Left ventricle myocardium superior (tissue), 1 donor: Measurements from ENCODE around the gene RPL35. TPM values are rescaled to one million over a fixed set of nuclear protein-coding genes. Genes with fewer than 3 reads are reported as not detected.

ENCODE experiments used
- ATAC-seq: fragments of 200-7000 bp; cut with Tn5 transposase; one replicate; pipeline ENCODE4 v1.9.1; 2020; ENCODE audit warnings: mild to moderate bottlenecking, moderate library complexity
- DNase-seq: peaks from one replicate; pipeline ENCODE4 v3.0.0-alpha.2; 2020
- intact Hi-C: fragments of 100-400 bp; cut with micrococcal nuclease; formaldehyde crosslinking; loops from one replicate; pipeline ENCODE4 v1.11.0; 2022
- long read RNA-seq: library from polyadenylated mRNA; unstranded; transcript quantifications from one replicate; pipeline ENCODE4 v2.0.0, GENCODE V29; 2021
- total RNA-seq: library from RNA; stranded (reverse); fragmentation: NEBNext Ultra II Directional; extraction: Animal tissue kit (Norgen Biotek cat#: 25700); gene quantifications from one replicate; pipeline ENCODE4 v1.2.1, GENCODE V29; 2021
- donor health status: DM: no; HTN: yes; CAD: no; lungs with severe emphysema.

The RPL35 gene
- total RNA-seq, result 676 TPM
- long read RNA-seq, transcript RPL35-203 (3 exons, 785 nt), result minor isoform, 23 of 393 reads
- long read RNA-seq, transcript RPL35-201 (4 exons, 455 nt), result major isoform, 352 of 393 reads
- long read RNA-seq, partial matches to known transcripts, result 18 of 393 reads
- long read RNA-seq, other reads (novel, unspliced or antisense), result 0 of 393 reads

DNA sequence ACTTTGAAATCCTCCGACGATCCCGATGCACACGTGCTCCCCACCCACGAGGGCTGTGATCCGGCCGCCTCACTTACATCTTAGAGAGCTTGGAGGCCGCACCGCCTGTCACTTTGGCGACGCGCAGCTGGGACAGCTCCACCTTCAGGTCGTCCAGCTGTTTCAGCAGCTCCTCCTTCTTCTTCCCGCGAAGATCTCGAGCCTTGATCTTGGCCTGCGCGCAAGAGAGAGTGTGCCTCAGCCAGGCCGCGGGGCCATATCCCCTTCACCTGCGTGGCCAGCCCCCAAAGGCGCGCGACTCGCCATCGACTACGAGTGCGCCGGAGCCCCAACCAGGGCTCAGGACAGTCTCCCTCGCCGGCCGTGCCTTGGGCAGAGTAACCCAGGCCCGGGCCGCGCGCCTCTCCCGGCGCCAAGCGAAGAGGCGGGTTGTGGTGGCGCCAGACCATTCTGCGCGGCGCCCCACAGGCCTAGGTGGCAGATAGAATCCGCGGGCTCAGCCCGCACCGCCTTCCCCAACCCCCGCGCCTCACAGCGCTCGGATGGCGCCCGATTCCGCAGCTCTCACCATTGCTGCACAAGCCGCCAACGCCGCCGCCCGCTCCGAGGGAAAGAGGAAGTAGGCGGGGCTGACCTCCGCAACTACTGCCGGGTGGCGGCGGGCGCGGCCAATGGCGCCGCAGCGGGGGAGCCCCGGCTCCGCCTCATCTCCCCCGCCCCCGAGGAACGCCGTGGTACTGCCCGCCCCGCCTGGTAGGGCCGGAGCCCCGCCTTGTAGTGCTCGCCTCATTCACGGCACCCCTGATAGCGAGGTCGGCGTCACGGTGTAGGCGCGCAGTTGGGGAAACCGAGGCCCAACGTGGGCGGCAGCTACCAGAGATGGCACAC, at the start of gene RPL35, which contains the start of gene ARPC5L:
Gene RPL35, minus strand, starts transcription at position 616 of the 888 bp plus-strand sequence. Its CDS starts 45 bp downstream, at position 571.
Gene ARPC5L, plus strand, starts transcription at position 789 of the 888 bp plus-strand sequence. CDS start 7,161 bp downstream, outside the sequence.
- DNase-seq, result peak; percentile 96
- intact Hi-C loops, result no loop called here
- peak; percentile 95 for ATAC-seq

GRCh38 chr9:124908098-124908497, 46.3 kb upstream of the RPL35 start:
- no peak for DNase-seq
- intact Hi-C loops, result no loop called here
- ATAC-seq, result no peak

DNA sequence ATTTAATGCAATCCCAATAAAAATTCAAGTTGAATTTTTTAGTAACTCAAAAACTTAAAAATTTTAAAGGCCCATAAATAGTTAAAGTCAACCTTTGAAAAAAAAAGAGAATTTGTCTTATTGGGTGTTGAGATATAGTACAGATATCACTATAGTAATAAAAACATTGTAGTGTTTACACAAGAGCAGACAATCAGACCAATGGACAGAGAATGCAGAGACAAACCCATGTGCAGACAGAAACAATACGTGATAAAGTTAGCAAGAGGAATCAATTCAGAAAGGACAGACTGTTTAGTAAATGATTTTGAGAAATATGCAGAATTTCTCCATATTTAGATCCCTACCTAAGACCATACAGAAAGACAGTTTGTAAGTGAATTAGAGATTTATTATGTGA, 45.2 kb upstream of the RPL35 start:
- ATAC-seq (no peak), DNase-seq (no peak)
- intact Hi-C loops, result no loop called here

DNA sequence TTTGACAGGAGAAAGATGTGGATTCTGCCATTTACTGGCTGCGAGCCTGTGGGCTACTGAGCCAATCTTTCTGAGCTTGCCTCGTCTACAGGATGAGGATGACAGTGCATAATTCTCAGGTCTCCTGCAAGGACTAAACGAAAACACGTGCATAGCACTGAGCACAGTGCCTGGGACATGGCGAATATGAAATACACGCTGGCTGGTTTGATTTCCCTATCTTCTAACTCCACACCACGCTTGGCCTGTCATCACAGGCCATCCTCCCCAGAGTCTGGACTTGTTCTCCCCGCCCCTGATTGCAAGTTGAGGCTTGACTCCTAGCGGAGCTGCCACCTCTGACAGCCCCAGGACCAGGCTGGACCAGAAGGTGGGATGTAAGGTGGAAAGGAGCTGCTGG, 38.1 kb upstream of the RPL35 start:
- ATAC-seq (no peak), DNase-seq (no peak)

GRCh38 chr9:124897570-124898460, 36.1 kb upstream of the RPL35 start:
- DNase-seq, result no peak
- no peak for ATAC-seq
- intact Hi-C loops, result no loop called here

More for the DNA sequence above, 38.1 kb upstream of the RPL35 start:
- intact Hi-C loops, result no loop called here

- DNase-seq (no peak), ATAC-seq (peak; percentile 39)
- intact Hi-C loops, result no loop called here
Observed at GRCh38 chr9:124894741-124895170, 33.0 kb upstream of the RPL35 start.

DNA sequence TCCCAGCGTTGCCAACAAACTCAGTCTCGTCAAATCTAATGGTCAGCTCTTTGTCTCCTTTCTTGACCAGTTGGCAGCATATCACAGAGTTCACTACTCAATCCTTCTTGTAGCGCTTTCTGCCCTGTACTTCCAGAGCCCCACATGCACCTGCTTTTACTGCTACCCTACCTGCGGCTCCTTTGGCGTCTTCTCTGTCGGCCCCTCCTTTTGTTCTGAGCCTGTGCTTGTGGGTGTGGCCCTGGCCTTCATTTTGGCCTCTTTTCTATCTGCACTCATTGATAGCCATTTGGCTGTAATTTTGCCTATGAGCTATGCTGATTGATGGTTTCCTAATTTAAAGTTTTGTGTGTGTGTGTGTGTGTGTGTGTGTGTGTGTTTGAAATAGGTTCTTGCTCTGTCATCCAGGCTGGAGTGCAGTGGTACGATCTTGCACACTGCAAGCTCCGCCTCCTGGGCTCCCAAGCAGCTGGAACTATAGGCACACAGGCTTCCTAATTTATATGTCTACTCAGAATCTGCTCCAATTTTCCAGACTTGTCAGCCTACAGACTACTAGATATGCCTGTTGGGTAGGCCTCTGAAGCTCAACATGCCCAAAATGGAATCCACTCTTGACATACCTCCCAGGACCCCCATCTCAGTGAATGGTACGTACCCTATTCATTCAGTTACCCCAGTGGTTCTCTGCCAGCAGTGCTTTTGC, 32.4 kb upstream of the RPL35 start:
- intact Hi-C loops, result no loop called here
- DNase-seq (no peak), ATAC-seq (no peak)

- intact Hi-C loops, result no loop called here
- DNase-seq (no peak), ATAC-seq (no peak)
Observed at GRCh38 chr9:124890179-124890578, 28.4 kb upstream of the RPL35 start.

- intact Hi-C loops, result no loop called here
- DNase-seq, result no peak
- no peak for ATAC-seq
Observed at GRCh38 chr9:124889006-124889405, 27.2 kb upstream of the RPL35 start.

DNA sequence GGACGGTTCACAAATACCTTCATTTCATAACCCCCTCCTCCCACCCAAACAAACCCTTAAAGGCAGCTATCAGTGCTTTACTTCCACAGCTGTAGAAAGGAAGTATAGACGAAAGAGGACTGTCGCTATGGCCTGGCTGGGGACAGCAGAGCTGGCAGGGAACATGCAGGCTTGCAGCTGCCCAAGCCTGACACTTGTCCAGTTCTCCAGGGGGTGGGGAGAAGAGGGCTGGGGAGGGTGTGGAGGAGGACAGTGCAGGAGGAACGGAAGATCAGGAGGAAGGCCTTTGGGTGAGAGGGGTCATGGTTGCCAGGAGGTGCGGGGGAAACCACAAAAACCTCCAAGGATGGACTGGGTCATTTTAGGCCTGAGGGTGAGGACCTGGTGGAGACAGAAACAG, 26.1 kb upstream of the RPL35 start:
- intact Hi-C loops, result no loop called here
- ATAC-seq (no peak), DNase-seq (no peak)

DNA sequence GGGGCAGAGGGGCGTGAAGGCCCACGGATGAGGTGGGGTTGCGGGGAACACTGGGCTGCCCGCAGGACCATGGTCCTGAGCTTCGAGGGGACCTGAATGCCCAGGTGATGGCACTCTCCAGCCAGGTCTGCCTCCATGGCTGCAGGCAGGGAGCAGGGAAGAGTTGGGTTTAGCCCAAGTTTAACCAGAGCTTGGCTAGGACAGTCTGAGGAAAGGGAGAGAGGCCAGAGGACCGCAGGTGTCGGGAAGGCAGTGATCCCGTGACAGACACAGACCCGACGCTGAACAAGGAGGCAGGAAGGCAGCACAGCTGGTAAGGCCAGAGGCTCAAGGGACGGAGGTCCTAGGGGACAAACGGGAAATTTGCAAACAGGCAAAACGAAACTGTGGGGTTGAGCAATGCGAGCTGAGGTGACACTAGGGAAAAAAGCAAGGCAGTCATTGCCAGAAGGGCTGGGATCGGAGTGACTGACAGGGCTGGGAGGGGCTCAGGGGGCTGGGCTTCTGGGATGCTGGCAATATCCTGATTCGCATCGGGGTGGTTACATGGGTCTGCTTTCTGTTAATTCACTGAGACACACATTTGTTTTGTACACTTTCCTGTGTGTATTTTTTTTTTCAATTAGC, 25.2 kb upstream of the RPL35 start:
- intact Hi-C loops, result no loop called here
- DNase-seq (no peak), ATAC-seq (peak; percentile 46)

DNA sequence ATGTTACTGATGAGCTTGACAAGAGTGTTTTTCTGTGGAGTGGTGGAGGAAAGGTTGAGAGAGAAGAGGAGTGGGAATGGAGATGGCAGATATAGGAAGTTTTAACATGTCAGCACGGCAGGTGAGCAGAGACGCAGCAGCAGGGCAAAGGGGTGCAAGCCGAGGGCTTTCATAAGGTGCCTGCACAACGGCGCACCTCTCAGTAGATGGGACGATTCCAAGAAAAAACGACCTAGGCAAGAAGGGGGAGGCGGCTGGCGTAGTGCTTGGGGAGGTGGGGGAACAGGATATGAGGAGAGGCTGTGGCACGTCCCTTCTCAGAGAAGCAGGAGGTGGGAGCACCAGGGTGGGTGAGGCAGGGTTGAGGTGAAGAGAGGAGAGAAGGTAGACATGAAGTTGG, 24.7 kb upstream of the RPL35 start:
- ATAC-seq, result no peak
- intact Hi-C loops, result no loop called here
- DNase-seq, result no peak

- ATAC-seq, result no peak
- intact Hi-C loops, result no loop called here
- DNase-seq, result no peak
Observed at GRCh38 chr9:124885551-124885950, 23.8 kb upstream of the RPL35 start.

GRCh38 chr9:124884376-124884775, 22.6 kb upstream of the RPL35 start:
- DNase-seq (no peak), ATAC-seq (no peak)
- intact Hi-C loops, result no loop called here

- DNase-seq (no peak), ATAC-seq (peak; percentile 10)
- intact Hi-C loops, result no loop called here
Observed at GRCh38 chr9:124882231-124882630, 20.5 kb upstream of the RPL35 start.

DNA sequence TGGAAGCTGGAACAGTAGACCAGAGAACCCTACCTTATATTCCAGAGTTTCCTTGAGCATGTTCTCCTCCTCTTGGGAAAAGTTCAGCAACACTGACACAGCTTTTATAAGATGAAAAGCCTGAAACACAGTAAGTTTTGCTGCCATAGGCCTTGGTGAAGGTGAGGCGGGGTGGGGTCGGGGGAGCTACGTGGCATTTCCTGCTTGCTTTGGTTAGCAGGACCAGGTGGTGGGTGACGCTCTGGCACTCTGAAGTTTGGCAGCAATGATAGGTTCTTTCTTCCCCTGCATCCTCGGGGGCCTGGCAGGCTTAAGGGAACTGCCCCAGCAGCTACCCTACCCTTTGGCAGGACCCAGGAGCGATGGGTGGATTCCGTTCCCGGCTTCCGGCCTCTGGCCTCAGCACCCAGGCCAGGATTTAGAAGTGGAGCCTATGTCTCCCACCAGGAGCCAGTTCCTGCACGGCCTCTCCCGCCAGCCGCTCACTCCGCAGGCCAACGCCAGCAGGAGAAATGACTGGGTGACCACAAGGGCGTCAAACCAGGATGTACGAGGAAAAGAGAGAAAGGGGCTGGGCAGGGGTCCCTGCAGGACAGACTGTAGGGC, 19.5 kb upstream of the RPL35 start:
- DNase-seq, result no peak
- no peak for ATAC-seq
- intact Hi-C loops, result no loop called here

- ATAC-seq, result no peak
- DNase-seq, result no peak
- intact Hi-C loops, result no loop called here
Observed at GRCh38 chr9:124880501-124880900, 18.7 kb upstream of the RPL35 start.

DNA sequence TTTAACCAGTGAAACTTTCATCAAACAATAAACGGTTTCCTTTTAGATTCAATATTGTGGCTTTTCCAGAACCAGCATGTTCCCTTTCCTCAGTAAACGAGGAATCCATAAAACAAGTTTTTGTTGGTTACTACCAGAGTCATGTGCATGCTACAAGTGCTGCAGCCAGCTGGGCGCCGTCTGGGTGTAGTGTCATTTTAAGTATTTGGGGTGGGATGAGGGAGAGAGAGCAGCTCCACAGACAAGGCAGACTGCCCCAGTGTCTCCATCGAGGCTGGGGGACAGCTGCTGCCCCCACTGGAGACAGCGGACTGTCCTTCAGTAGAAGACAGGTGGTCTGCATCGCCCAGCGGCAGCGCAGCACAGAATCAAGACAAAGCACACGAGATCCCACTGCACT, 17.5 kb upstream of the RPL35 start:
- DNase-seq, result no peak

More for the DNA sequence above, 17.5 kb upstream of the RPL35 start:
- intact Hi-C loops, result no loop called here
- no peak for ATAC-seq
